CD4-positive, CD25-positive, alpha-beta regulatory T cell (primary cell): ENCODE measurements around the gene ARHGAP22. TPM values are rescaled to one million over a fixed set of nuclear protein-coding genes. Genes with fewer than 3 reads are reported as not detected.

Experiments
- ATAC-seq, 2 donors: fragments of 150-1000 bp; cut with Tn5 transposase; one replicate each; pipeline ENCODE4 v1.10.0; 2021; ENCODE audit warnings: low read depth in 2 of 2, moderate number of reproducible peaks in 2 of 2, moderate library complexity in 1 of 2
- DNase-seq, 3 donors: peaks; one replicate each; pipeline versions ENCODE4 v3.0.0 to v3.0.0-alpha.2; 2012 to 2022; ENCODE audit warnings: mixed read lengths in 1 of 3
- H3K27ac ChIP-seq: one replicate; pipeline ENCODE4 v1.7.0; 2013; ENCODE audit warnings: mild to moderate bottlenecking, low read length; ENCODE audit not compliant: insufficient read depth, poor library complexity, severe bottlenecking
- H3K27me3 ChIP-seq: one replicate; pipeline ENCODE4 v1.7.0; 2013; ENCODE audit warnings: low read length; ENCODE audit not compliant: control insufficient read depth, insufficient read depth
- H3K36me3 ChIP-seq: one replicate; pipeline ENCODE4 v1.7.0; 2013; ENCODE audit warnings: mild to moderate bottlenecking, low read length, moderate library complexity; ENCODE audit not compliant: control insufficient read depth, insufficient read depth
- H3K4me1 ChIP-seq: 2 replicates; pipeline ENCODE4 v1.7.0; 2013; ENCODE audit warnings: mild to moderate bottlenecking, low read length; ENCODE audit not compliant: insufficient read depth, control insufficient read depth, poor library complexity, severe bottlenecking
- H3K4me3 ChIP-seq: one replicate; pipeline ENCODE4 v1.7.0; 2013; ENCODE audit warnings: low read depth, mild to moderate bottlenecking, low read length, moderate library complexity
- H3K9me3 ChIP-seq, 2 experiments: 1 replicate in 1 of 2; 2 replicates in 1 of 2; pipeline ENCODE4 v1.7.0; 2013; ENCODE audit warnings: low read length in 2 of 2, mild to moderate bottlenecking in 1 of 2, moderate library complexity in 1 of 2; ENCODE audit not compliant: control insufficient read depth in 2 of 2
- H3K27ac Mint-ChIP-seq, 3 donors: one replicate each; pipeline ENCODE4 v1.8.0; 2020 to 2022; ENCODE audit warnings: mild to moderate bottlenecking in 3 of 3, mixed read lengths in 3 of 3, moderate library complexity in 2 of 3
- H3K27me3 Mint-ChIP-seq: one replicate; pipeline ENCODE4 v1.8.0; 2022; ENCODE audit warnings: mild to moderate bottlenecking, mixed read lengths
- H3K36me3 Mint-ChIP-seq: one replicate; pipeline ENCODE4 v1.8.0; 2020; ENCODE audit warnings: mixed read lengths
- H3K4me1 Mint-ChIP-seq, 4 donors: one replicate each; pipeline ENCODE4 v1.8.0; 2020 to 2022; ENCODE audit warnings: mixed read lengths in 4 of 4, mild to moderate bottlenecking in 1 of 4
- H3K4me3 Mint-ChIP-seq, 4 donors: one replicate each; pipeline ENCODE4 v1.8.0; 2020 to 2022; ENCODE audit warnings: mild to moderate bottlenecking in 4 of 4, mixed read lengths in 4 of 4, moderate library complexity in 3 of 4
- H3K9me3 Mint-ChIP-seq, 7 donors: one replicate each; pipeline ENCODE4 v1.8.0; 2020 to 2022; ENCODE audit warnings: mixed read lengths in 7 of 7, mild to moderate bottlenecking in 3 of 7, moderate library complexity in 2 of 7
- polyA plus RNA-seq, 4 donors: library from polyadenylated mRNA; unstranded; fragments of 300-500 nt; fragmentation: Illumina TruSeq; gene quantifications; one replicate each; pipeline ENCODE4 v1.2.3, GENCODE V29; 2021
- total RNA-seq: library from RNA; stranded (reverse); gene quantifications from one replicate; pipeline ENCODE4 v1.2.3, GENCODE V29; 2022

ARHGAP22 gene
- total and polyA plus RNA-seq, 5 donors from 2014 or later: 0.42 TPM; not detected in 4

GRCh38 chr10:48552946-48553564 is 51.8 kb downstream of the ARHGAP22 start:
- no peaks in the 10 kb centered on the region for H3K4me1 Mint-ChIP-seq
- Histone ChIP-seq H3K36me3 (no peaks in the 10 kb centered on the region), H3K4me1 (no peaks in the 10 kb centered on the region), H3K27me3 (no peaks in the 10 kb centered on the region), H3K4me3 (no peak overlapping the region), H3K27ac (no peak overlapping the region), H3K9me3 (no peaks in the 10 kb centered on the region)
- ATAC-seq: no peak
- H3K27me3 Mint-ChIP-seq: no peaks in the 10 kb centered on the region
- no peak for DNase-seq
- H3K4me3 Mint-ChIP-seq: no peak overlapping the region
- no peaks in the 10 kb centered on the region for H3K36me3 Mint-ChIP-seq
- H3K9me3 Mint-ChIP-seq: no peaks in the 10 kb centered on the region
- H3K27ac Mint-ChIP-seq: peak overlapping the region in 1 of 3 donors; percentile 49

- no peaks in the 10 kb centered on the region for H3K36me3 Mint-ChIP-seq
- no peaks in the 10 kb centered on the region for H3K27me3 Mint-ChIP-seq
- no peaks in the 10 kb centered on the region for H3K4me1 ChIP-seq
- no peak overlapping the region for H3K4me3 Mint-ChIP-seq
- H3K9me3 Mint-ChIP-seq: no peaks in the 10 kb centered on the region
- no peaks in the 10 kb centered on the region for H3K27me3 ChIP-seq
- no peak overlapping the region for H3K27ac ChIP-seq
- H3K9me3 ChIP-seq: no peaks in the 10 kb centered on the region
- no peak for ATAC-seq
- no peaks in the 10 kb centered on the region for H3K4me1 Mint-ChIP-seq
- no peaks in the 10 kb centered on the region for H3K36me3 ChIP-seq
- H3K27ac Mint-ChIP-seq: no peak overlapping the region
- no peak overlapping the region for H3K4me3 ChIP-seq
- peak in 1 of 3 donors; percentile 11 for DNase-seq
Observed at GRCh38 chr10:48551861-48552591, 52.8 kb downstream of the ARHGAP22 start.

- ATAC-seq (no peak), DNase-seq (no peak)
- Mint-ChIP-seq H3K27me3 (no peaks in the 10 kb centered on the region), H3K27ac (no peak overlapping the region), H3K4me1 (no peaks in the 10 kb centered on the region), H3K36me3 (no peaks in the 10 kb centered on the region), H3K9me3 (no peaks in the 10 kb centered on the region), H3K4me3 (no peak overlapping the region)
- Histone ChIP-seq H3K9me3 (no peaks in the 10 kb centered on the region), H3K4me3 (no peak overlapping the region), H3K4me1 (no peaks in the 10 kb centered on the region), H3K27ac (no peak overlapping the region), H3K27me3 (no peaks in the 10 kb centered on the region), H3K36me3 (no peaks in the 10 kb centered on the region)
Observed at GRCh38 chr10:48550977-48551376, 53.9 kb downstream of the ARHGAP22 start.

GRCh38 chr10:48550071-48550691 is 54.7 kb downstream of the ARHGAP22 start:
- Histone ChIP-seq H3K36me3 (no peaks in the 10 kb centered on the region), H3K4me1 (no peaks in the 10 kb centered on the region), H3K9me3 (no peaks in the 10 kb centered on the region), H3K27me3 (no peaks in the 10 kb centered on the region), H3K27ac (no peak overlapping the region), H3K4me3 (no peak overlapping the region)
- DNase-seq (no peak), ATAC-seq (no peak)
- H3K27ac Mint-ChIP-seq: peak overlapping the region in 1 of 3 donors; percentile 62
- H3K27me3 Mint-ChIP-seq: no peaks in the 10 kb centered on the region
- no peaks in the 10 kb centered on the region for H3K4me1 Mint-ChIP-seq
- no peak overlapping the region for H3K4me3 Mint-ChIP-seq
- no peaks in the 10 kb centered on the region for H3K9me3 Mint-ChIP-seq
- H3K36me3 Mint-ChIP-seq: no peaks in the 10 kb centered on the region

GRCh38 chr10:48549236-48549635 is 55.6 kb downstream of the ARHGAP22 start:
- Histone ChIP-seq H3K27me3 (no peaks in the 10 kb centered on the region), H3K4me3 (no peak overlapping the region), H3K4me1 (no peaks in the 10 kb centered on the region), H3K9me3 (no peaks in the 10 kb centered on the region), H3K36me3 (no peaks in the 10 kb centered on the region), H3K27ac (no peak overlapping the region)
- Mint-ChIP-seq H3K4me1 (no peaks in the 10 kb centered on the region), H3K36me3 (no peaks in the 10 kb centered on the region), H3K27me3 (no peaks in the 10 kb centered on the region), H3K4me3 (no peak overlapping the region), H3K27ac (no peak overlapping the region), H3K9me3 (no peaks in the 10 kb centered on the region)
- no peak for ATAC-seq
- no peak for DNase-seq

GRCh38 chr10:48548531-48549135 is 56.2 kb downstream of the ARHGAP22 start:
- Mint-ChIP-seq H3K36me3 (no peaks in the 10 kb centered on the region), H3K4me1 (no peaks in the 10 kb centered on the region), H3K27me3 (no peaks in the 10 kb centered on the region), H3K9me3 (no peaks in the 10 kb centered on the region), H3K4me3 (no peak overlapping the region), H3K27ac (no peak overlapping the region)
- H3K4me1 ChIP-seq: no peaks in the 10 kb centered on the region
- no peak overlapping the region for H3K4me3 ChIP-seq
- no peaks in the 10 kb centered on the region for H3K9me3 ChIP-seq
- no peak for ATAC-seq
- no peak overlapping the region for H3K27ac ChIP-seq
- H3K27me3 ChIP-seq: no peaks in the 10 kb centered on the region
- no peaks in the 10 kb centered on the region for H3K36me3 ChIP-seq
- DNase-seq: no peak

GRCh38 chr10:48547981-48548380 is 56.9 kb downstream of the ARHGAP22 start:
- Mint-ChIP-seq H3K4me3 (no peak overlapping the region), H3K4me1 (no peaks in the 10 kb centered on the region), H3K27ac (no peak overlapping the region), H3K36me3 (no peaks in the 10 kb centered on the region), H3K27me3 (no peaks in the 10 kb centered on the region), H3K9me3 (no peaks in the 10 kb centered on the region)
- H3K27me3 ChIP-seq: no peaks in the 10 kb centered on the region
- ATAC-seq (no peak), DNase-seq (no peak)
- H3K27ac ChIP-seq: no peak overlapping the region
- H3K4me1 ChIP-seq: no peaks in the 10 kb centered on the region
- H3K4me3 ChIP-seq: no peak overlapping the region
- H3K9me3 ChIP-seq: no peaks in the 10 kb centered on the region
- no peaks in the 10 kb centered on the region for H3K36me3 ChIP-seq
